ENCODE data around the gene FGA. TPM values are rescaled to one million over a fixed set of nuclear protein-coding genes. Genes with fewer than 3 reads are reported as not detected.

Gene FGA
- total and polyA plus RNA-seq, 3 experiments from 2014 or later = not detected

GRCh38 chr4:154622598-154622997 is 32.1 kb upstream of the FGA start:
- H3K27ac ChIP-seq (ENCODE audit: low read depth, low read length) = no peak overlapping the region
- no peaks in the 10 kb centered on the region for H3K36me3 ChIP-seq (ENCODE audit: insufficient read depth, low read length)
- Mint-ChIP-seq H3K9me3 (no peaks in the 10 kb centered on the region), H3K27me3 (peaks cover 3 to 15% of the 10 kb centered on the region in 2 donors), H3K4me3 (no peak overlapping the region), H3K4me1 (peaks cover 0 to 4% (median 3%) of the 10 kb centered on the region in 3 donors), H3K36me3 (no peaks in the 10 kb centered on the region), H3K27ac (no peak overlapping the region)
- H3K27me3 ChIP-seq (ENCODE audit: insufficient read depth, low read length, poor library complexity, severe bottlenecking) = no peaks in the 10 kb centered on the region
- no peak overlapping the region for H3K4me3 ChIP-seq (ENCODE audit: low read length)
- no peaks in the 10 kb centered on the region for H3K9me3 ChIP-seq (ENCODE audit: low read length)
- peak in 2 of 5 donors; percentile 5 to 33 for DNase-seq
- ChIA-PET POLR2A (no interaction called here), CTCF (interaction anchor here (0.7 to 3.6 kb wide), 6 partner anchors 10 to 74 kb away, joined by 3 to 11 read pairs (median 5); no protein-coding TSS in a partner anchor)
- H3K4me1 ChIP-seq (ENCODE audit: insufficient read depth, low read length) = no peaks in the 10 kb centered on the region

- Mint-ChIP-seq H3K4me3 (no peak overlapping the region), H3K4me1 (peaks cover 0 to 3% (median 2%) of the 10 kb centered on the region in 3 donors), H3K36me3 (no peaks in the 10 kb centered on the region), H3K9me3 (no peaks in the 10 kb centered on the region), H3K27me3 (peaks cover 2 to 6% of the 10 kb centered on the region in 2 donors), H3K27ac (peak overlapping the region in 1 of 8 donors; percentile 58)
- ChIA-PET POLR2A (no interaction called here), CTCF (no interaction called here)
- H3K27me3 ChIP-seq (ENCODE audit: insufficient read depth, low read length, poor library complexity, severe bottlenecking) = no peaks in the 10 kb centered on the region
- no peak overlapping the region for H3K4me3 ChIP-seq (ENCODE audit: low read length)
- no peaks in the 10 kb centered on the region for H3K9me3 ChIP-seq (ENCODE audit: low read length)
- H3K4me1 ChIP-seq (ENCODE audit: insufficient read depth, low read length) = no peaks in the 10 kb centered on the region
- H3K27ac ChIP-seq (ENCODE audit: low read depth, low read length) = no peak overlapping the region
- no peaks in the 10 kb centered on the region for H3K36me3 ChIP-seq (ENCODE audit: insufficient read depth, low read length)
- no peak for DNase-seq
These were observed 29.6 kb upstream of the FGA start for GRCh38 chr4:154620111-154620510.

GRCh38 chr4:154618708-154619315 is 28.3 kb upstream of the FGA start:
- ChIA-PET CTCF (interaction anchor here (0.6 to 1.3 kb wide), 5 partner anchors 8 to 68 kb away, joined by 4 to 6 read pairs (median 4); partner anchors contain the start of gene PLRG1), POLR2A (no interaction called here)
- Mint-ChIP-seq H3K27ac (no peak overlapping the region), H3K36me3 (no peaks in the 10 kb centered on the region), H3K9me3 (no peaks in the 10 kb centered on the region), H3K4me3 (no peak overlapping the region), H3K4me1 (peaks cover 0 to 3% (median 2%) of the 10 kb centered on the region in 3 donors), H3K27me3 (peaks cover 1 to 3% of the 10 kb centered on the region in 2 donors)
- Histone ChIP-seq H3K4me1 (ENCODE audit: insufficient read depth, low read length) (no peaks in the 10 kb centered on the region), H3K36me3 (ENCODE audit: insufficient read depth, low read length) (no peaks in the 10 kb centered on the region), H3K27me3 (ENCODE audit: insufficient read depth, low read length, poor library complexity, severe bottlenecking) (no peaks in the 10 kb centered on the region), H3K9me3 (ENCODE audit: low read length) (no peaks in the 10 kb centered on the region), H3K27ac (ENCODE audit: low read depth, low read length) (no peak overlapping the region), H3K4me3 (ENCODE audit: low read length) (no peak overlapping the region)
- peak in 3 of 5 donors; percentile 4 to 29 (median 11) for DNase-seq

- H3K36me3 ChIP-seq (ENCODE audit: insufficient read depth, low read length) = no peaks in the 10 kb centered on the region
- H3K36me3 Mint-ChIP-seq = no peaks in the 10 kb centered on the region
- CTCF ChIA-PET = no interaction called here
- H3K9me3 ChIP-seq (ENCODE audit: low read length) = no peaks in the 10 kb centered on the region
- H3K27ac ChIP-seq (ENCODE audit: low read depth, low read length) = no peak overlapping the region
- DNase-seq = no peak
- peaks cover 0 to 3% (median 2%) of the 10 kb centered on the region in 3 donors for H3K4me1 Mint-ChIP-seq
- no peaks in the 10 kb centered on the region for H3K27me3 ChIP-seq (ENCODE audit: insufficient read depth, low read length, poor library complexity, severe bottlenecking)
- H3K9me3 Mint-ChIP-seq = no peaks in the 10 kb centered on the region
- no peaks in the 10 kb centered on the region for H3K4me1 ChIP-seq (ENCODE audit: insufficient read depth, low read length)
- no peak overlapping the region for H3K27ac Mint-ChIP-seq
- POLR2A ChIA-PET = no interaction called here
- peaks cover 3% of the 10 kb centered on the region in 2 donors for H3K27me3 Mint-ChIP-seq
- no peak overlapping the region for H3K4me3 Mint-ChIP-seq
- no peak overlapping the region for H3K4me3 ChIP-seq (ENCODE audit: low read length)
These were observed 27.3 kb upstream of the FGA start for GRCh38 chr4:154617820-154618317.

- Mint-ChIP-seq H3K27me3 (peaks cover 3 to 4% of the 10 kb centered on the region in 2 donors), H3K4me1 (peaks cover 0 to 3% (median 2%) of the 10 kb centered on the region in 3 donors), H3K9me3 (no peaks in the 10 kb centered on the region), H3K36me3 (no peaks in the 10 kb centered on the region), H3K4me3 (no peak overlapping the region), H3K27ac (no peak overlapping the region)
- Histone ChIP-seq H3K36me3 (ENCODE audit: insufficient read depth, low read length) (no peaks in the 10 kb centered on the region), H3K27ac (ENCODE audit: low read depth, low read length) (no peak overlapping the region), H3K27me3 (ENCODE audit: insufficient read depth, low read length, poor library complexity, severe bottlenecking) (no peaks in the 10 kb centered on the region), H3K4me1 (ENCODE audit: insufficient read depth, low read length) (no peaks in the 10 kb centered on the region), H3K4me3 (ENCODE audit: low read length) (no peak overlapping the region), H3K9me3 (ENCODE audit: low read length) (no peaks in the 10 kb centered on the region)
- ChIA-PET POLR2A (no interaction called here), CTCF (no interaction called here)
- no peak for DNase-seq
These were observed 26.2 kb upstream of the FGA start for GRCh38 chr4:154616731-154617130.

- no peak overlapping the region for H3K4me3 ChIP-seq (ENCODE audit: low read length)
- POLR2A ChIA-PET = no interaction called here
- H3K27ac Mint-ChIP-seq = no peak overlapping the region
These were observed 25.7 kb upstream of the FGA start for GRCh38 chr4:154616287-154616686.

GRCh38 chr4:154615211-154615610 is 24.7 kb upstream of the FGA start:
- Mint-ChIP-seq H3K4me3 (no peak overlapping the region), H3K27me3 (peaks cover 3 to 8% of the 10 kb centered on the region in 2 donors), H3K27ac (no peak overlapping the region), H3K9me3 (no peaks in the 10 kb centered on the region), H3K36me3 (no peaks in the 10 kb centered on the region), H3K4me1 (peaks cover 0 to 3% (median 2%) of the 10 kb centered on the region in 3 donors)
- no peak for DNase-seq
- H3K27ac ChIP-seq (ENCODE audit: low read depth, low read length) = no peak overlapping the region
- no peaks in the 10 kb centered on the region for H3K27me3 ChIP-seq (ENCODE audit: insufficient read depth, low read length, poor library complexity, severe bottlenecking)
- H3K9me3 ChIP-seq (ENCODE audit: low read length) = no peaks in the 10 kb centered on the region
- POLR2A ChIA-PET = no interaction called here
- no peaks in the 10 kb centered on the region for H3K4me1 ChIP-seq (ENCODE audit: insufficient read depth, low read length)
- CTCF ChIA-PET = interaction anchor here (1.0 kb wide), 1 partner anchor 10 kb away, joined by 3 read pairs; no protein-coding TSS in a partner anchor
- H3K36me3 ChIP-seq (ENCODE audit: insufficient read depth, low read length) = no peaks in the 10 kb centered on the region
- H3K4me3 ChIP-seq (ENCODE audit: low read length) = no peak overlapping the region

More at GRCh38 chr4:154616287-154616686, 25.7 kb upstream of the FGA start:
- Mint-ChIP-seq H3K9me3 (no peaks in the 10 kb centered on the region), H3K4me1 (peaks cover 0 to 3% (median 2%) of the 10 kb centered on the region in 3 donors), H3K4me3 (no peak overlapping the region), H3K27me3 (peaks cover 3 to 4% of the 10 kb centered on the region in 2 donors), H3K36me3 (no peaks in the 10 kb centered on the region)
- Histone ChIP-seq H3K36me3 (ENCODE audit: insufficient read depth, low read length) (no peaks in the 10 kb centered on the region), H3K9me3 (ENCODE audit: low read length) (no peaks in the 10 kb centered on the region), H3K27ac (ENCODE audit: low read depth, low read length) (no peak overlapping the region), H3K4me1 (ENCODE audit: insufficient read depth, low read length) (no peaks in the 10 kb centered on the region), H3K27me3 (ENCODE audit: insufficient read depth, low read length, poor library complexity, severe bottlenecking) (no peaks in the 10 kb centered on the region)
- no peak for DNase-seq
- CTCF ChIA-PET = no interaction called here

GRCh38 chr4:154614306-154614705 is 23.8 kb upstream of the FGA start:
- H3K27ac Mint-ChIP-seq = no peak overlapping the region
- DNase-seq = no peak
- H3K36me3 Mint-ChIP-seq = no peaks in the 10 kb centered on the region
- ChIA-PET CTCF (interaction anchor here (1.0 kb wide), 1 partner anchor 11 kb away, joined by 3 read pairs; no protein-coding TSS in a partner anchor), POLR2A (no interaction called here)
- peaks cover 3 to 9% of the 10 kb centered on the region in 2 donors for H3K27me3 Mint-ChIP-seq
- Histone ChIP-seq H3K27ac (ENCODE audit: low read depth, low read length) (no peak overlapping the region), H3K27me3 (ENCODE audit: insufficient read depth, low read length, poor library complexity, severe bottlenecking) (peaks cover 2% of the 10 kb centered on the region), H3K36me3 (ENCODE audit: insufficient read depth, low read length) (no peaks in the 10 kb centered on the region), H3K4me1 (ENCODE audit: insufficient read depth, low read length) (no peaks in the 10 kb centered on the region), H3K4me3 (ENCODE audit: low read length) (no peak overlapping the region), H3K9me3 (ENCODE audit: low read length) (no peaks in the 10 kb centered on the region)
- no peak overlapping the region for H3K4me3 Mint-ChIP-seq
- peaks cover 0 to 3% (median 2%) of the 10 kb centered on the region in 3 donors for H3K4me1 Mint-ChIP-seq
- no peaks in the 10 kb centered on the region for H3K9me3 Mint-ChIP-seq
